GM23338 (cell line): ENCODE results near the gene STIM1. TPM values are rescaled to one million over a fixed set of nuclear protein-coding genes. Genes with fewer than 3 reads are reported as not detected.

Experiments used
- ATAC-seq: fragments of 200-7000 bp; cut with Tn5 transposase; 3 replicates; pipeline ENCODE4 v1.9.1; 2020
- DNase-seq: peaks from one replicate; pipeline ENCODE4 v3.0.0-alpha.2; 2015; ENCODE audit warnings: low spot score
- H2AFZ ChIP-seq: fragments of 200-600 bp; sonication (generic); 2 replicates; pipeline ENCODE4 v1.8.0; 2016; ENCODE audit warnings: antibody characterized with exemption, mild to moderate bottlenecking, moderate library complexity
- H3F3A ChIP-seq: fragments of 200-600 bp; sonication (generic); replicated peaks from 2 replicates; pipeline ENCODE4 v1.8.0; 2017; ENCODE audit warnings: antibody characterized with exemption, mixed run types, low read depth
- H3K27ac ChIP-seq: fragments of 200-600 bp; sonication (generic); 2 replicates; pipeline ENCODE4 v1.6.1; 2016; ENCODE audit warnings: low read depth
- H3K27me3 ChIP-seq: fragments of 200-600 bp; sonication (generic); 2 replicates; pipeline ENCODE4 v1.8.0; 2016; ENCODE audit warnings: mild to moderate bottlenecking, mixed run types, moderate library complexity; ENCODE audit not compliant: insufficient read depth
- H3K36me3 ChIP-seq: fragments of 200-600 bp; sonication (generic); 2 replicates; pipeline ENCODE4 v1.8.0; 2016; ENCODE audit warnings: mild to moderate bottlenecking; ENCODE audit not compliant: insufficient read depth
- H3K4me1 ChIP-seq: fragments of 200-600 bp; sonication (generic); 2 replicates; pipeline ENCODE4 v1.8.0; 2016; ENCODE audit warnings: mild to moderate bottlenecking, moderate library complexity; ENCODE audit not compliant: insufficient read depth
- H3K4me2 ChIP-seq: fragments of 200-600 bp; sonication (generic); 2 replicates; pipeline ENCODE4 v1.7.1; 2017; ENCODE audit warnings: mixed run types
- H3K4me3 ChIP-seq: fragments of 200-600 bp; sonication (generic); 2 replicates; pipeline ENCODE4 v1.6.1; 2016; ENCODE audit warnings: mixed run types
- H3K79me2 ChIP-seq: fragments of 200-600 bp; sonication (generic); replicated peaks from 2 replicates; pipeline ENCODE4 v1.8.0; 2017; ENCODE audit warnings: mild to moderate bottlenecking; ENCODE audit not compliant: insufficient read depth
- H3K9me2 ChIP-seq: fragments of 200-600 bp; sonication (generic); 2 replicates; pipeline ENCODE4 v1.8.0; 2017; ENCODE audit not compliant: insufficient read depth
- H4K20me1 ChIP-seq: fragments of 200-600 bp; sonication (generic); replicated peaks from 2 replicates; pipeline ENCODE4 v1.8.0; 2017; ENCODE audit warnings: mild to moderate bottlenecking; ENCODE audit not compliant: insufficient read depth
- H3K27ac Mint-ChIP-seq: 2 replicates; pipeline ENCODE4 v1.8.0; 2020; ENCODE audit warnings: inconsistent platforms, mild to moderate bottlenecking, moderate library complexity, mixed read lengths
- H3K27me3 Mint-ChIP-seq: 3 replicates; pipeline ENCODE4 v1.8.0; 2022; ENCODE audit warnings: low read depth, mild to moderate bottlenecking, moderate library complexity, mixed read lengths, inconsistent platforms; ENCODE audit not compliant: insufficient read depth, poor library complexity
- H3K36me3 Mint-ChIP-seq: 3 replicates; pipeline ENCODE4 v1.8.0; 2021; ENCODE audit warnings: low read depth, mild to moderate bottlenecking, inconsistent platforms, moderate library complexity, mixed read lengths
- H3K4me1 Mint-ChIP-seq: 3 replicates; pipeline ENCODE4 v1.8.0; 2020; ENCODE audit warnings: mild to moderate bottlenecking, inconsistent platforms, mixed read lengths
- H3K4me3 Mint-ChIP-seq: 3 replicates; pipeline ENCODE4 v1.8.0; 2021; ENCODE audit warnings: moderate library complexity, mild to moderate bottlenecking, inconsistent platforms, mixed read lengths
- H3K9me3 Mint-ChIP-seq: 3 replicates; pipeline ENCODE4 v1.8.0; 2020; ENCODE audit warnings: moderate library complexity, mild to moderate bottlenecking, inconsistent platforms, mixed read lengths
- CREB1 ChIP-seq: fragments of 250-450 bp; sonication (Bioruptor Pico); IDR thresholded peaks from 2 replicates; pipeline ENCODE4 v1.5.0; 2020; ENCODE audit warnings: low read depth, mild to moderate bottlenecking, moderate library complexity
- CTCF ChIP-seq, 2 experiments: fragments of 200-600 bp in 1 of 2; sonication (generic) in 1 of 2; conservative IDR thresholded peaks; 2 replicates each; pipeline versions ENCODE4 v1.5.1 to v1.6.1; 2016 to 2017; ENCODE audit warnings: antibody characterized with exemption in 2 of 2, low read depth in 2 of 2, mild to moderate bottlenecking in 2 of 2, moderate library complexity in 1 of 2
- ETS1 ChIP-seq: IDR thresholded peaks from 2 replicates; pipeline ENCODE4 v1.6.1; 2016; ENCODE audit warnings: antibody characterized with exemption
- EZH2 ChIP-seq: fragments of 200-600 bp; sonication (generic); IDR thresholded peaks from one replicate; pipeline ENCODE4 v1.8.0; 2017; ENCODE audit warnings: antibody characterized with exemption, mild to moderate bottlenecking, low read depth; ENCODE audit not compliant: unreplicated experiment
- EZH2phosphoT487 ChIP-seq: fragments of 200-600 bp; sonication (generic); IDR thresholded peaks from one replicate; pipeline ENCODE4 v1.8.1; 2018; ENCODE audit warnings: antibody characterized with exemption; ENCODE audit not compliant: unreplicated experiment
- JUNB ChIP-seq: IDR thresholded peaks from one replicate; pipeline ENCODE4 v1.6.1; 2016; ENCODE audit warnings: antibody characterized with exemption; ENCODE audit not compliant: unreplicated experiment
- NANOG ChIP-seq: IDR thresholded peaks from 2 replicates; pipeline ENCODE4 v1.6.1; 2016; ENCODE audit warnings: antibody characterized with exemption, borderline replicate concordance
- POLR2AphosphoS5 ChIP-seq: IDR thresholded peaks from 2 replicates; pipeline ENCODE4 v1.6.1; 2016; ENCODE audit warnings: antibody characterized with exemption, low read depth
- REST ChIP-seq: IDR thresholded peaks from one replicate; pipeline ENCODE4 v1.6.1; 2018; ENCODE audit warnings: antibody characterized with exemption; ENCODE audit not compliant: unreplicated experiment
- STAT1 ChIP-seq: IDR thresholded peaks from one replicate; pipeline ENCODE4 v1.6.1; 2016; ENCODE audit warnings: antibody characterized with exemption; ENCODE audit not compliant: unreplicated experiment
- ZNF114 ChIP-seq: fragments of 250-450 bp; sonication (Bioruptor Pico); IDR thresholded peaks from 2 replicates; pipeline ENCODE4 v1.5.0; 2020; ENCODE audit warnings: mild to moderate bottlenecking, moderate library complexity
- ZNF331 ChIP-seq: fragments of 250-450 bp; sonication (Bioruptor Pico); IDR thresholded peaks from 2 replicates; pipeline ENCODE4 v1.5.0; 2020; ENCODE audit warnings: low read depth, mild to moderate bottlenecking, moderate library complexity
- ZNF462 ChIP-seq: fragments of 250-450 bp; sonication (Bioruptor Pico); IDR thresholded peaks from 2 replicates; pipeline ENCODE4 v1.5.0; 2020; ENCODE audit warnings: mild to moderate bottlenecking, moderate library complexity
- polyA plus RNA-seq: library from polyadenylated mRNA; unstranded; fragments of >200 nt; fragmentation: Nextera tagmentation; extraction: Ambion mirVana; gene quantifications from 2 replicates; pipeline ENCODE4 v1.2.1, GENCODE V29; 2016
- total RNA-seq: library from RNA; depleted of rRNA; stranded (reverse); fragments of >200 nt; shearing (Covaris generic); gene quantifications from 2 replicates; pipeline ENCODE4 v1.2.3, GENCODE V29; 2014

The STIM1 gene
- total and polyA plus RNA-seq, 2 experiments from 2014 or later = 3.5 to 14.0 TPM

- H3K36me3 ChIP-seq = peaks cover 19% of the 10 kb centered on the region; the same call in 1 of the 2 replicates
Measured at GRCh38 chr11:4103269-4103668, 247.8 kb downstream of the STIM1 start.

More at GRCh38 chr11:4103269-4103668, 247.8 kb downstream of the STIM1 start:
- Histone ChIP-seq H3K4me1 (no peaks in the 10 kb centered on the region), H2AFZ (no peak overlapping the region), H3K27ac (no peak overlapping the region), H3K27me3 (no peaks in the 10 kb centered on the region), H3K4me2 (no peak overlapping the region), H4K20me1 (peaks cover 6% of the 10 kb centered on the region), H3F3A (no peaks in the 10 kb centered on the region), H3K9me2 (no peaks in the 10 kb centered on the region), H3K79me2 (peaks cover 27% of the 10 kb centered on the region), H3K4me3 (no peak overlapping the region)
- Mint-ChIP-seq H3K27ac (no peak overlapping the region), H3K9me3 (no peaks in the 10 kb centered on the region), H3K4me3 (no peak overlapping the region), H3K4me1 (peaks cover 4% of the 10 kb centered on the region; the same call in 1 of the 3 replicates), H3K27me3 (no peaks in the 10 kb centered on the region), H3K36me3 (peaks cover 31% of the 10 kb centered on the region)
- ATAC-seq (no peak), DNase-seq (no peak)
- no peak for TF ChIP-seq EZH2
- TF ChIP-seq NANOG = no peak
- TF ChIP-seq REST = no peak
- TF ChIP-seq ZNF114 = no peak
- TF ChIP-seq CREB1 (CRISPR knock-in tag) = no peak
- no peak for TF ChIP-seq POLR2AphosphoS5
- no peak for TF ChIP-seq CTCF (conservative IDR thresholded peaks at IDR 0.05; ENCODE audit: low read depth in 2 of 2)
- TF ChIP-seq JUNB = no peak
- TF ChIP-seq ZNF331 = no peak
- no peak for TF ChIP-seq EZH2phosphoT487
- TF ChIP-seq STAT1 = no peak
- TF ChIP-seq ZNF462 (CRISPR knock-in tag) = no peak
- TF ChIP-seq ETS1 = no peak
